GOT3 (cell line): ENCODE measurements around the gene TBC1D8B.

ENCODE experiments used
- DNase-seq: peaks from one replicate; lab custom pipeline; 2025; ENCODE audit warnings: mixed read lengths; lab: John Stamatoyannopoulos, UW

TBC1D8B gene

GRCh38 chrX:106898462-106898861 is 96.0 kb downstream of the TBC1D8B start:
- no peak for DNase-seq

- no peak for DNase-seq
These were observed 96.8 kb downstream of the TBC1D8B start for GRCh38 chrX:106899276-106899675.

- no peak for DNase-seq
These were observed 97.4 kb downstream of the TBC1D8B start for GRCh38 chrX:106899841-106900240.

- DNase-seq: no peak
These were observed 98.9 kb downstream of the TBC1D8B start for GRCh38 chrX:106901341-106901740.

GRCh38 chrX:106901781-106902219 is 99.3 kb downstream of the TBC1D8B start:
- DNase-seq: no peak

- DNase-seq: no peak
These were observed 100.2 kb downstream of the TBC1D8B start for GRCh38 chrX:106902684-106903083.

GRCh38 chrX:106903291-106903824 is 100.9 kb downstream of the TBC1D8B start, which contains the start of gene RIPPLY1:
Gene RIPPLY1, minus strand, starts transcription at chrX:106903341. Its CDS starts 54 bp downstream, at chrX:106903287.
- DNase-seq: no peak

- DNase-seq: no peak
These were observed 101.5 kb downstream of the TBC1D8B start for GRCh38 chrX:106903856-106904528.

GRCh38 chrX:106905064-106905708 is 102.7 kb downstream of the TBC1D8B start:
- DNase-seq: no peak

- no peak for DNase-seq
These were observed 103.9 kb downstream of the TBC1D8B start for GRCh38 chrX:106906361-106906760.

GRCh38 chrX:106912864-106913263 is 110.4 kb downstream of the TBC1D8B start:
- no peak for DNase-seq

- no peak for DNase-seq
These were observed 115.5 kb downstream of the TBC1D8B start for GRCh38 chrX:106917830-106918500.

- no peak for DNase-seq
These were observed 117.5 kb downstream of the TBC1D8B start, which contains the start of gene CLDN2 for GRCh38 chrX:106919932-106920452. Gene CLDN2, plus strand, starts transcription at chrX:106920402. Its CDS starts 7,827 bp downstream, at chrX:106928229.

- no peak for DNase-seq
These were observed 119.2 kb downstream of the TBC1D8B start for GRCh38 chrX:106921637-106922036.
